GM12801 (cell line): ENCODE data around the gene FSD1.

Experiments used
- TF ChIP-seq, protein P1 (sequence below): IDR thresholded peaks from one replicate; pipeline ENCODE4 v1.5.1; 2011; ENCODE audit warnings: control low read depth; ENCODE audit not compliant: insufficient read length; ENCODE audit errors: extremely low read depth

Gene FSD1

GRCh38 chr19:4361152-4362046 is 57.0 kb downstream of the FSD1 start:
- TF ChIP-seq, protein P1, sequence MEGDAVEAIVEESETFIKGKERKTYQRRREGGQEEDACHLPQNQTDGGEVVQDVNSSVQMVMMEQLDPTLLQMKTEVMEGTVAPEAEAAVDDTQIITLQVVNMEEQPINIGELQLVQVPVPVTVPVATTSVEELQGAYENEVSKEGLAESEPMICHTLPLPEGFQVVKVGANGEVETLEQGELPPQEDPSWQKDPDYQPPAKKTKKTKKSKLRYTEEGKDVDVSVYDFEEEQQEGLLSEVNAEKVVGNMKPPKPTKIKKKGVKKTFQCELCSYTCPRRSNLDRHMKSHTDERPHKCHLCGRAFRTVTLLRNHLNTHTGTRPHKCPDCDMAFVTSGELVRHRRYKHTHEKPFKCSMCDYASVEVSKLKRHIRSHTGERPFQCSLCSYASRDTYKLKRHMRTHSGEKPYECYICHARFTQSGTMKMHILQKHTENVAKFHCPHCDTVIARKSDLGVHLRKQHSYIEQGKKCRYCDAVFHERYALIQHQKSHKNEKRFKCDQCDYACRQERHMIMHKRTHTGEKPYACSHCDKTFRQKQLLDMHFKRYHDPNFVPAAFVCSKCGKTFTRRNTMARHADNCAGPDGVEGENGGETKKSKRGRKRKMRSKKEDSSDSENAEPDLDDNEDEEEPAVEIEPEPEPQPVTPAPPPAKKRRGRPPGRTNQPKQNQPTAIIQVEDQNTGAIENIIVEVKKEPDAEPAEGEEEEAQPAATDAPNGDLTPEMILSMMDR = no peak

DNA sequence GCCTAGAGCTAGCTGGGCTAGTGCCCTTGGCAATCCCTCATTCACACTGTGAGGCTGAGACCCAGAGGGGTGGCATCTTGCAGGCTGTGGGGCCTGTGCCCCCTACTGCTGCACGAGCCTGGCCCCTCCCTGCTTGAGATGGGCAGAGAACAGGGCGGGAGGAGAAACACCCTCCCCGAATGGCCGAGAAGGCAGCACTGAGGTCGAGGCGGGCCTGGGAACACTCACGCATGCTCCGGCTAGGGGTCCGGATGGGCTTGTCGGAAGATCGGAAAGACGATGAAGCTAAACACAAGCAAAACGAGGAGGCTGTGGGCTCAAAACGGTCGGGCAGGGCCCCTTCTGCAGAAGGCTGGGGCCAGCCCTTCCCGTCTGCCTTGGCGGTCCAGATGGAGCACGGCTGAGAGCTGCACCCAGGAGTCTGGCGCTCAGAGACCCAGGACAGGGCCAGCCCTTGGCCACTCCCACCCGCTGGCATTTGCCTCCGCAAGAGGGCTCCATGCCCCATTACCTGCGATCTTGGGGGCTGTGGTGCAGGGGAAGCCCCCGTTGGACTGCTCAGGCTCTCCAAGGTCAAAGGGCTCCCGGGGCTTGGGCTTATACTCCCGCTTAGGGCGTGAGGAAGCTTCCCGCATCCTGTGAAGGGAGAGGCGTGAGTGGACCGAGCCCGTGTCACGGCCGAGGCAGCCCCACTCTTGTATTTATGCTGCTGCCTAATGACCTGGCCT is 57.9 kb downstream of the FSD1 start:
- TF ChIP-seq, protein P1 = no peak

- TF ChIP-seq, protein P1 = no peak
These were observed 58.6 kb downstream of the FSD1 start for GRCh38 chr19:4362831-4363545.

- TF ChIP-seq, protein P1 = no peak
These were observed 59.3 kb downstream of the FSD1 start for GRCh38 chr19:4363571-4364304.

- TF ChIP-seq, protein P1 = no peak
These were observed 60.9 kb downstream of the FSD1 start for GRCh38 chr19:4365341-4365740.

DNA sequence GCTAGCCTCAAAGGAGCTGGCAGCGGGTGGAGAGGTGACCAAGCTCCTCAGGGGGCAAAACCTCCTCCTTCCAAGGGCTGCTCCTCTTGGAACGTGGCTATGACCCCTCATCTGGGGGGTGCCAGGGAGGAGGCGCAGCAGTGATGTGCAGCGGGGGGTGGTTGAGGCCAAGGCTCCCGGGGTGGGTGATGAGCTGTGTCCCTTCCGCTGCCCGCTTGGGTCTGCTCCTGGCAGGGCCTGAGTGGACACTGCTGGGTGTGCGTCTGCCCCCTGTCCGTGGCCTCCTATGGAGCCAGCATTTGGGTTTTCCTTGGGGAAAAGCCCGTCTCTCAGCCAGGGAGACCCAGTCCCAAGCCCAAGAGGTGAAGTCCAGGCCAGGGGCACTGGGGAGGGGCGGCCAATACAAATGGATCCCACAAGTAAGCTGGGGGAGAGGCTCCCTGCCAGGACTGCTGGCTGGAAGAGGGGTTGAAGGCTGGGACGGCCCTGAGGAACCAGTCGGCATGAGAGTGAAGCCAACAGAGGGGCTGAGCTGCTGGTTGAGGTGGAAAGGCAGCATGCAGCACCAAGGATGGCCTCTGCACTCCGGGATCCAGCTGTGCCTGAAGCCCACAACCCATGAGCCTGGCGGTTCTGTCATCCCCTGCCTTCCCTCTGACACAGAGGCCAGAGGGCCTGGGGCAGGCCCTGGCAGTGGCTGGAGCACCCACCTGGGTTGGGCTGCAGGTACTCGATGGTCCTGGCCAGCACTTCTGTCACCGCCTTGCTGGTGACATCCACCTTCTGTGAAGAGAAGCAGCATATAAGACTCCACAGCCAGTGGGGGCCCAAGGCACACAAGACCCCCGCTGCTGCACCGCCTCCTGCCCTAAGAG is 61.6 kb downstream of the FSD1 start:
- TF ChIP-seq, protein P1 = no peak
